A549 (cell line): Measurements from ENCODE around the gene AAK1. TPM values are rescaled to one million over a fixed set of nuclear protein-coding genes. Genes with fewer than 3 reads are reported as not detected.

Source experiments
- ATAC-seq, 2 experiments: fragments of 200-7000 bp in 1 of 2; fragments of >200 bp in 1 of 2; cut with Nextera tagmentation in 1 of 2; cut with Tn5 transposase in 1 of 2; 3 replicates each; pipeline versions ENCODE4 v1.8.0 to v1.9.1; 2018 to 2020; ENCODE audit warnings: mild to moderate bottlenecking in 1 of 2, moderate library complexity in 1 of 2
- CTCF ChIA-PET: fragments of 300-600 bp; sonication (Branson Sonifier 250); formaldehyde crosslinking; extraction: SDS; loops from one replicate; lab custom pipeline; 2021; ENCODE audit warnings: antibody characterized with exemption, inconsistent platforms; lab: Yijun Ruan, JAX
- POLR2A ChIA-PET: fragments of 350-600 bp; formaldehyde crosslinking; extraction: SDS; loops from one replicate; lab custom pipeline; 2021; ENCODE audit warnings: antibody characterized with exemption, inconsistent platforms; lab: Yijun Ruan, JAX
- DNase-seq, 2 experiments: peaks; one replicate each; pipeline versions ENCODE4 v3.0.0 to v3.0.0-alpha.2; 2011 to 2016; ENCODE audit warnings: low read depth in 1 of 2, low spot score in 1 of 2
- FAIRE-seq: peaks from 2 replicates; lab custom pipeline; 2011; peaks lifted over from hg19 to GRCh38; lab: Jason Lieb, UNC
- H3K27ac ChIP-seq, 2 experiments: fragments of >200 bp; sonication (Bioruptor Twin); formaldehyde crosslinking; 3 replicates each; pipeline ENCODE4 v1.5.1; 2016 to 2017
- H3K4me1 ChIP-seq: fragments of >200 bp; sonication (Bioruptor Twin); formaldehyde crosslinking; 3 replicates; pipeline ENCODE4 v1.6.1; 2016
- H3K4me2 ChIP-seq: fragments of >200 bp; sonication (Bioruptor Twin); formaldehyde crosslinking; 3 replicates; pipeline ENCODE4 v1.6.1; 2016
- H3K4me3 ChIP-seq: fragments of >200 bp; sonication (Bioruptor Twin); formaldehyde crosslinking; 3 replicates; pipeline ENCODE4 v1.5.1; 2016
- H3K9me3 ChIP-seq: fragments of >200 bp; sonication (Bioruptor Twin); formaldehyde crosslinking; 3 replicates; pipeline ENCODE4 v1.6.1; 2016
- CBX8 ChIP-seq: fragments of 200-600 bp; sonication (generic); IDR thresholded peaks from 2 replicates; pipeline ENCODE4 v1.6.1; 2016
- CHD2 ChIP-seq: fragments of 150-350 bp; IDR thresholded peaks from 2 replicates; pipeline ENCODE4 v1.6.1; 2014; ENCODE audit warnings: low read length; ENCODE audit not compliant: partially characterized antibody
- CHD4 ChIP-seq: fragments of 200-600 bp; sonication (generic); IDR thresholded peaks from 2 replicates; pipeline ENCODE4 v1.6.1; 2016; ENCODE audit warnings: antibody characterized with exemption, mild to moderate bottlenecking, borderline replicate concordance
- EP300 ChIP-seq, 2 experiments: fragments of >200 bp; sonication (Bioruptor Twin); formaldehyde crosslinking; IDR thresholded peaks; 2 replicates in 1 of 2; 3 replicates in 1 of 2; pipeline ENCODE4 v1.6.1; 2016 to 2017
- HEYL ChIP-seq: fragments of 250-450 bp; sonication (Bioruptor Pico); IDR thresholded peaks from 2 replicates; pipeline ENCODE4 v1.8.0; 2021; ENCODE audit warnings: mild to moderate bottlenecking, moderate library complexity
- HOXB13 ChIP-seq: fragments of 250-450 bp; sonication (Bioruptor Pico); IDR thresholded peaks from 2 replicates; pipeline ENCODE4 v1.5.0; 2020; ENCODE audit warnings: low read depth, mild to moderate bottlenecking, moderate library complexity
- JUNB ChIP-seq: fragments of >200 bp; sonication (Bioruptor Twin); formaldehyde crosslinking; IDR thresholded peaks from 2 replicates; pipeline ENCODE4 v1.6.1; 2016
- KDM1A ChIP-seq: fragments of 200-600 bp; sonication (generic); IDR thresholded peaks from 2 replicates; pipeline ENCODE4 v1.6.1; 2016; ENCODE audit warnings: low read depth, mild to moderate bottlenecking
- MAFK ChIP-seq: fragments of 450-650 bp; IDR thresholded peaks from 2 replicates; pipeline ENCODE4 v1.6.1; 2014; ENCODE audit not compliant: partially characterized antibody
- NFE2L2 ChIP-seq: fragments of 150-350 bp; conservative IDR thresholded peaks from 2 replicates; pipeline ENCODE4 v1.6.1; 2014; ENCODE audit warnings: low read length
- NR3C1 ChIP-seq: fragments of >200 bp; sonication (Bioruptor Twin); formaldehyde crosslinking; IDR thresholded peaks from 3 replicates; pipeline ENCODE4 v1.6.1; 2017
- PHF8 ChIP-seq: fragments of 200-600 bp; sonication (generic); IDR thresholded peaks from 2 replicates; pipeline ENCODE4 v1.6.1; 2016; ENCODE audit warnings: low read depth, mild to moderate bottlenecking, antibody characterized with exemption, moderate library complexity, borderline replicate concordance
- POLR2A ChIP-seq: IDR thresholded peaks from 2 replicates; pipeline ENCODE4 v1.6.1; 2012; ENCODE audit warnings: mild to moderate bottlenecking, low read length
- RNF2 ChIP-seq: fragments of 200-600 bp; sonication (generic); IDR thresholded peaks from 2 replicates; pipeline ENCODE4 v1.6.1; 2016; ENCODE audit warnings: low read depth, mild to moderate bottlenecking, antibody characterized with exemption, moderate library complexity, borderline replicate concordance
- ZC3H11A ChIP-seq: fragments of 450-650 bp; IDR thresholded peaks from 2 replicates; pipeline ENCODE4 v1.6.1; 2014; ENCODE audit warnings: antibody characterized with exemption, mild to moderate bottlenecking
- ZNF302 ChIP-seq: fragments of 250-450 bp; sonication (Bioruptor Pico); IDR thresholded peaks from 2 replicates; pipeline ENCODE4 v1.9.0; 2021; ENCODE audit warnings: inconsistent platforms, mild to moderate bottlenecking, moderate library complexity
- ZSCAN20 ChIP-seq: fragments of 250-450 bp; sonication (Bioruptor Pico); IDR thresholded peaks from 2 replicates; pipeline ENCODE4 v1.8.0; 2022; ENCODE audit warnings: mild to moderate bottlenecking, moderate library complexity
- WGBS: methylation state at CpG from one replicate; pipeline ENCODE4 v1.1.6; 2017; ENCODE audit errors: missing lambda C conversion rate; 5-methylcytosine and 5-hydroxymethylcytosine counted together
- polyA plus RNA-seq, 4 experiments: library from polyadenylated mRNA; depleted of rRNA in 3 of 4; stranded (reverse); fragments of >200 nt; fragmentation: RNase III in 1 of 4; extraction: RNeasy Plus Mini Kit Qiagen cat#74134 plus additional on column Dnase treatment in 1 of 4; gene quantifications; 2 replicates in 3 of 4; 3 replicates in 1 of 4; pipeline ENCODE4 v1.2.3, GENCODE V29; 2011 to 2017
- TF ChIP-seq, protein P1 (sequence below): IDR thresholded peaks from 2 replicates; pipeline ENCODE4 v1.6.1; 2012
- TF ChIP-seq, protein P2 (sequence below): IDR thresholded peaks from 2 replicates; pipeline ENCODE4 v1.6.1; 2012; ENCODE audit warnings: low read depth, borderline replicate concordance
- TF ChIP-seq, protein P3 (sequence below): fragments of >200 bp; sonication (Bioruptor Twin); formaldehyde crosslinking; IDR thresholded peaks from 2 replicates; pipeline ENCODE4 v1.6.1; 2016
- TF ChIP-seq, protein P4 (sequence below): fragments of 250-450 bp; sonication (Bioruptor Pico); IDR thresholded peaks from 2 replicates; pipeline ENCODE4 v1.5.0; 2021; ENCODE audit warnings: mild to moderate bottlenecking, moderate library complexity, borderline replicate concordance
- TF ChIP-seq, protein P5 (sequence below): fragments of 250-450 bp; sonication (Bioruptor Pico); IDR thresholded peaks from 2 replicates; pipeline ENCODE4 v1.5.0; 2020; ENCODE audit warnings: low read depth, mild to moderate bottlenecking, moderate library complexity
- TF ChIP-seq, protein P6 (sequence below): fragments of >200 bp; sonication (Bioruptor Twin); formaldehyde crosslinking; IDR thresholded peaks from 3 replicates; pipeline ENCODE4 v1.6.1; 2016

The AAK1 gene
- polyA plus RNA-seq, 2 of the 4 experiments (the other 2 are of a cell fraction): 15.9 to 25.7 TPM

DNA sequence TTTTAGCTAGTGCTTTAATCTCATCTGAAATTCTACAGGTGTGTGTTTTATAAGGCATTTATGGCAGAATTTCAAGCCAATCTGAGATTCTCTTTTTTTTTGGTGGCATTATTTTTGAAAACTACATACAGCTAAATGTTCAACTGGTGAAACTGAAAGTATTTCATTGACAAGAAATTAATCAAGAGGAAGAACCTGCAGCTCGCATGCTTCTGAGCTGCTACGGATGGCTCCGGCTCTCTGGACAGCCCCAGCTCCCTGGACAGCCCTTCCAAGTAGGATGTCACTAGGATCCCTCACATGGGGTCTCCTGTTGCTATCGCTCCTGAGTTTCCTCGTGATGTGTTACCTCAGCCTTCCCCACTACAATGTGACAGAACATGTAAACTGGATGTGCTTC is 46.4 kb downstream of the AAK1 start:
- Histone ChIP-seq H3K27ac (no peak overlapping the region), H3K9me3 (no peaks in the 10 kb centered on the region), H3K4me1 (peaks cover 24% of the 10 kb centered on the region), H3K4me2 (no peak overlapping the region), H3K4me3 (no peak overlapping the region)
- CTCF ChIA-PET: interaction anchor here (1.1 to 2.7 kb wide), 2 partner anchors 33 to 44 kb away, joined by 3 to 11 read pairs; no protein-coding TSS in a partner anchor
- DNase-seq: no peak
- FAIRE-seq: no peak
- POLR2A ChIA-PET: no interaction called here
- TF ChIP-seq CHD4: no peak
- TF ChIP-seq, protein P1, sequence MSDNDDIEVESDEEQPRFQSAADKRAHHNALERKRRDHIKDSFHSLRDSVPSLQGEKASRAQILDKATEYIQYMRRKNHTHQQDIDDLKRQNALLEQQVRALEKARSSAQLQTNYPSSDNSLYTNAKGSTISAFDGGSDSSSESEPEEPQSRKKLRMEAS: no peak
- TF ChIP-seq KDM1A: no peak
- TF ChIP-seq, protein P2, sequence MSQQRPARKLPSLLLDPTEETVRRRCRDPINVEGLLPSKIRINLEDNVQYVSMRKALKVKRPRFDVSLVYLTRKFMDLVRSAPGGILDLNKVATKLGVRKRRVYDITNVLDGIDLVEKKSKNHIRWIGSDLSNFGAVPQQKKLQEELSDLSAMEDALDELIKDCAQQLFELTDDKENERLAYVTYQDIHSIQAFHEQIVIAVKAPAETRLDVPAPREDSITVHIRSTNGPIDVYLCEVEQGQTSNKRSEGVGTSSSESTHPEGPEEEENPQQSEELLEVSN: no peak
- no peak for TF ChIP-seq HEYL
- no peak for TF ChIP-seq MAFK
- TF ChIP-seq ZC3H11A: no peak
- no peak for TF ChIP-seq HOXB13
- TF ChIP-seq, protein P3, sequence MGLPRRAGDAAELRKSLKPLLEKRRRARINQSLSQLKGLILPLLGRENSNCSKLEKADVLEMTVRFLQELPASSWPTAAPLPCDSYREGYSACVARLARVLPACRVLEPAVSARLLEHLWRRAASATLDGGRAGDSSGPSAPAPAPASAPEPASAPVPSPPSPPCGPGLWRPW: no peak
- no peak for TF ChIP-seq NFE2L2
- TF ChIP-seq CHD2: no peak
- TF ChIP-seq POLR2A: no peak
- TF ChIP-seq CBX8: no peak
- no peak for TF ChIP-seq NR3C1
- TF ChIP-seq, protein P4, sequence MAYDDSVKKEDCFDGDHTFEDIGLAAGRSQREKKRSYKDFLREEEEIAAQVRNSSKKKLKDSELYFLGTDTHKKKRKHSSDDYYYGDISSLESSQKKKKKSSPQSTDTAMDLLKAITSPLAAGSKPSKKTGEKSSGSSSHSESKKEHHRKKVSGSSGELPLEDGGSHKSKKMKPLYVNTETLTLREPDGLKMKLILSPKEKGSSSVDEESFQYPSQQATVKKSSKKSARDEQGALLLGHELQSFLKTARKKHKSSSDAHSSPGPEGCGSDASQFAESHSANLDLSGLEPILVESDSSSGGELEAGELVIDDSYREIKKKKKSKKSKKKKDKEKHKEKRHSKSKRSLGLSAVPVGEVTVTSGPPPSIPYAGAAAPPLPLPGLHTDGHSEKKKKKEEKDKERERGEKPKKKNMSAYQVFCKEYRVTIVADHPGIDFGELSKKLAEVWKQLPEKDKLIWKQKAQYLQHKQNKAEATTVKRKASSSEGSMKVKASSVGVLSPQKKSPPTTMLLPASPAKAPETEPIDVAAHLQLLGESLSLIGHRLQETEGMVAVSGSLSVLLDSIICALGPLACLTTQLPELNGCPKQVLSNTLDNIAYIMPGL (CRISPR knock-in tag): no peak
- ATAC-seq: no peak
- 94% methylated on average over 5 of the region's 5 CpGs for WGBS

DNA sequence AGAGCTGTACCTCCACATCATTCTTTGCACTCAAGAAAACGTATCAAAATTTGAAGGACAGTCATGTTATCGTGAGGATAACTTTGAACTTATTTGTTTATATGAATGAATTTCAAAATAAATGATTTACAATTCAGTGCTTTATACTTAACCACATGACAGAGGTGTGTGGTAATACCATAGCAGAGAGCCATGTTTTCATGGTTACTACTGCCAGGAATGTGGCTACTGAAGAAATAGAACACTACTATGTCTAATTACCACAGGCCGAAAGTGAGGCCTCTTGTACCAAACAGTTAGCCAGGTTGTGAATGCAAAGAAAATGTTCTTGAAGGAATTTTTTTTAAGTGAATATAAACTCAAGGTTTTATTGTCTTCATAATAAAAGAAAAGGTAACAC is 49.2 kb downstream of the AAK1 start:
- DNase-seq (no peak), FAIRE-seq (no peak), ATAC-seq (peak; percentile 40 to 56; a peak in 2 of 6 replicates)
- no peak overlapping the region for H3K4me3 ChIP-seq
- TF ChIP-seq JUNB (no peak), MAFK (no peak), ZNF302 (CRISPR knock-in tag) (no peak), CBX8 (no peak), ZC3H11A (no peak), RNF2 (no peak), NR3C1 (no peak), PHF8 (no peak), KDM1A (no peak), EP300 (IDR thresholded peaks at IDR 0.05) (no peak), ZSCAN20 (CRISPR knock-in tag) (no peak)
- TF ChIP-seq, protein P5, sequence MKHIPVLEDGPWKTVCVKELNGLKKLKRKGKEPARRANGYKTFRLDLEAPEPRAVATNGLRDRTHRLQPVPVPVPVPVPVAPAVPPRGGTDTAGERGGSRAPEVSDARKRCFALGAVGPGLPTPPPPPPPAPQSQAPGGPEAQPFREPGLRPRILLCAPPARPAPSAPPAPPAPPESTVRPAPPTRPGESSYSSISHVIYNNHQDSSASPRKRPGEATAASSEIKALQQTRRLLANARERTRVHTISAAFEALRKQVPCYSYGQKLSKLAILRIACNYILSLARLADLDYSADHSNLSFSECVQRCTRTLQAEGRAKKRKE: no peak
- TF ChIP-seq, protein P6, sequence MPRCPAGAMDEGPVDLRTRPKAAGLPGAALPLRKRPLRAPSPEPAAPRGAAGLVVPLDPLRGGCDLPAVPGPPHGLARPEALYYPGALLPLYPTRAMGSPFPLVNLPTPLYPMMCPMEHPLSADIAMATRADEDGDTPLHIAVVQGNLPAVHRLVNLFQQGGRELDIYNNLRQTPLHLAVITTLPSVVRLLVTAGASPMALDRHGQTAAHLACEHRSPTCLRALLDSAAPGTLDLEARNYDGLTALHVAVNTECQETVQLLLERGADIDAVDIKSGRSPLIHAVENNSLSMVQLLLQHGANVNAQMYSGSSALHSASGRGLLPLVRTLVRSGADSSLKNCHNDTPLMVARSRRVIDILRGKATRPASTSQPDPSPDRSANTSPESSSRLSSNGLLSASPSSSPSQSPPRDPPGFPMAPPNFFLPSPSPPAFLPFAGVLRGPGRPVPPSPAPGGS: no peak
- TF ChIP-seq, protein P2: no peak
- no peak overlapping the region for H3K4me2 ChIP-seq
- 86% methylated on average over 3 of the region's 3 CpGs for WGBS
- peaks cover 13% of the 10 kb centered on the region; the same call in 2 of the 3 replicates for H3K4me1 ChIP-seq
- CTCF ChIA-PET: interaction anchor here (1.0 to 1.8 kb wide), 4 partner anchors 24 to 131 kb away, joined by 3 to 4 read pairs (median 4); no protein-coding TSS in a partner anchor
- POLR2A ChIA-PET: no interaction called here
- H3K9me3 ChIP-seq: no peaks in the 10 kb centered on the region
- H3K27ac ChIP-seq: no peak overlapping the region
